HepG2 (cell line): ENCODE data around the gene ZNF282. TPM values are rescaled to one million over a fixed set of nuclear protein-coding genes. Genes with fewer than 3 reads are reported as not detected.

Source experiments
- AKAP8 ChIP-seq: sonication (generic); formaldehyde crosslinking; IDR thresholded peaks from 2 replicates; pipeline ENCODE4 v1.5.1; 2020; ENCODE audit warnings: mild to moderate bottlenecking, missing genetic modification reagents
- ATF6 ChIP-seq: sonication (generic); formaldehyde crosslinking; conservative IDR thresholded peaks from 2 replicates; pipeline ENCODE4 v1.4.0; 2020; ENCODE audit warnings: missing genetic modification reagents
- CCDC6 ChIP-seq: sonication (generic); formaldehyde crosslinking; IDR thresholded peaks from 2 replicates; pipeline ENCODE4 v1.8.1; 2022; ENCODE audit warnings: mild to moderate bottlenecking, missing genetic modification reagents, moderate library complexity
- CERS6 ChIP-seq: sonication (generic); formaldehyde crosslinking; IDR thresholded peaks from 2 replicates; pipeline ENCODE4 v1.5.0; 2020; ENCODE audit warnings: missing genetic modification reagents
- EEA1 ChIP-seq: sonication (generic); formaldehyde crosslinking; IDR thresholded peaks from 2 replicates; pipeline ENCODE4 v1.5.1; 2020; ENCODE audit warnings: mild to moderate bottlenecking, missing genetic modification reagents, borderline replicate concordance
- HHEX ChIP-seq: IDR thresholded peaks from 2 replicates; pipeline ENCODE4 v1.6.1; 2016; ENCODE audit warnings: control low read depth
- KLF6 ChIP-seq: IDR thresholded peaks from 2 replicates; pipeline ENCODE4 v1.8.0; 2016; ENCODE audit warnings: missing biosample characterization, missing genetic modification reagents
- MATR3 ChIP-seq: sonication (generic); formaldehyde crosslinking; IDR thresholded peaks from 2 replicates; pipeline ENCODE4 v1.4.0; 2020; ENCODE audit warnings: missing genetic modification reagents
- POLR2AphosphoS2 ChIP-seq: IDR thresholded peaks from 2 replicates; pipeline ENCODE4 v1.6.1; 2011; ENCODE audit warnings: low read depth, low read length, improper control_type of control experiment
- PREB ChIP-seq: sonication (generic); formaldehyde crosslinking; IDR thresholded peaks from 2 replicates; pipeline ENCODE4 v1.4.0; 2020; ENCODE audit warnings: missing genetic modification reagents
- RERE ChIP-seq: IDR thresholded peaks from 2 replicates; pipeline ENCODE4 v1.6.1; 2016; ENCODE audit warnings: low read depth, missing genetic modification reagents, missing compliant biosample characterization
- SMARCC2 ChIP-seq: fragments of 450-650 bp; IDR thresholded peaks from 2 replicates; pipeline ENCODE4 v1.6.1; 2017; ENCODE audit warnings: antibody characterized with exemption, mild to moderate bottlenecking
- ZFP36L2 ChIP-seq: sonication (generic); formaldehyde crosslinking; IDR thresholded peaks from 2 replicates; pipeline ENCODE4 v1.4.0; 2020; ENCODE audit warnings: missing genetic modification reagents
- ZFP91 ChIP-seq: sonication (generic); formaldehyde crosslinking; IDR thresholded peaks from 2 replicates; pipeline ENCODE4 v1.9.0; 2022; ENCODE audit warnings: missing genetic modification reagents, mild to moderate bottlenecking, borderline replicate concordance
- ZNF317 ChIP-seq: sonication (generic); formaldehyde crosslinking; IDR thresholded peaks from 2 replicates; pipeline ENCODE4 v1.5.0; 2020; ENCODE audit warnings: mild to moderate bottlenecking, missing genetic modification reagents
- ZNF510 ChIP-seq: sonication (generic); formaldehyde crosslinking; IDR thresholded peaks from 2 replicates; pipeline ENCODE4 v1.4.0; 2020; ENCODE audit warnings: low read depth, mild to moderate bottlenecking, missing genetic modification reagents
- ZNF781 ChIP-seq: sonication (generic); formaldehyde crosslinking; IDR thresholded peaks from 2 replicates; pipeline ENCODE4 v1.5.1; 2020; ENCODE audit warnings: borderline replicate concordance, mild to moderate bottlenecking, missing genetic modification reagents; ENCODE audit errors: not compliant biosample characterization
- polyA plus RNA-seq, 8 experiments: library from polyadenylated mRNA; depleted of rRNA in 3 of 8; stranded (reverse) in 7 of 8; unstranded in 1 of 8; fragments of >200 nt; fragmentation: Illumina TruSeq in 4 of 8; extraction: Trizol in 4 of 8; gene quantifications; 2 replicates each; pipeline versions ENCODE4 v1.2.1 to v1.2.3, GENCODE V29; 2011 to 2016; ENCODE audit warnings: low read depth in 4 of 8, missing spikeins in 1 of 8, mixed read lengths in 1 of 8; ENCODE audit not compliant: insufficient read depth in 1 of 8
- total RNA-seq, 5 experiments: library from RNA; depleted of rRNA; stranded (reverse); fragments of >200 nt; fragmentation: Illumina TruSeq; extraction: Trizol; gene quantifications; 2 replicates each; pipeline ENCODE4 v1.2.3, GENCODE V29; 2016; ENCODE audit warnings: low read depth in 1 of 5

Gene ZNF282
- total and polyA plus RNA-seq, 2 of the 13 experiments (the other 11 are each of a cell fraction or from before 2014, with no cell fraction given) = 9.1 to 20.9 TPM

GRCh38 chr7:149239345-149240143 is 44.2 kb downstream of the ZNF282 start, which contains the start of gene ZNF212 (continued):
- TF ChIP-seq ZNF781 (CRISPR knock-in tag) (no peak), ZFP36L2 (CRISPR knock-in tag) (no peak), ZNF510 (CRISPR knock-in tag) (no peak), POLR2AphosphoS2 (no peak), AKAP8 (CRISPR knock-in tag) (no peak), KLF6 (CRISPR knock-in tag) (peak; percentile 81), MATR3 (no peak), ATF6 (no peak), EEA1 (CRISPR knock-in tag) (peak; percentile 82; the same call in 1 of the 2 replicates), CCDC6 (CRISPR knock-in tag) (peak; percentile 84), CERS6 (CRISPR knock-in tag) (no peak), PREB (CRISPR knock-in tag) (no peak), ZFP91 (CRISPR knock-in tag) (peak; percentile 95), ZNF317 (CRISPR knock-in tag) (peak; percentile 73; the same call in 1 of the 2 replicates), SMARCC2 (no peak), RERE (CRISPR knock-in tag) (no peak), HHEX (CRISPR knock-in tag) (no peak)
